GM12878 (cell line): ENCODE results near the gene EIF2B5. TPM values are rescaled to one million over a fixed set of nuclear protein-coding genes. Genes with fewer than 3 reads are reported as not detected.

Source experiments
- ATAC-seq: fragments of 200-7000 bp; cut with Tn5 transposase; 3 replicates; pipeline ENCODE4 v1.9.1; 2020; ENCODE audit warnings: mild to moderate bottlenecking, moderate library complexity
- BruUV-seq: library from RNA; stranded (reverse); fragments of 400-500 nt; replicated peaks from 2 replicates; lab custom pipeline; 2021; lab: Mats Ljungman, UMichigan
- CTCF ChIA-PET: fragments of 300-600 bp; sonication (Branson Sonifier 250); formaldehyde crosslinking; extraction: SDS; loops from one replicate; lab custom pipeline; 2021; ENCODE audit warnings: inconsistent platforms; lab: Yijun Ruan, JAX
- POLR2A ChIA-PET: fragments of 350-600 bp; formaldehyde crosslinking; extraction: SDS; loops from one replicate; lab custom pipeline; 2021; ENCODE audit warnings: inconsistent platforms; lab: Charles Lee
- RAD21 ChIA-PET: fragments of 300-600 bp; sonication (Branson Sonifier 250); formaldehyde crosslinking; loops from one replicate; lab custom pipeline; 2023; ENCODE audit warnings: antibody characterized with exemption; ENCODE audit not compliant: unreplicated experiment; lab: Charles Lee
- SMC1A ChIA-PET: fragments of 300-600 bp; sonication (Branson Sonifier 250); formaldehyde crosslinking; loops from one replicate; lab custom pipeline; 2023; ENCODE audit not compliant: unreplicated experiment, uncharacterized antibody; lab: Charles Lee
- DNase-seq: peaks from one replicate; pipeline ENCODE4 v3.0.0-alpha.2; 2011; ENCODE audit warnings: low read depth, low spot score
- FAIRE-seq: peaks from 3 replicates; lab custom pipeline; 2011; peaks lifted over from hg19 to GRCh38; lab: Jason Lieb, UNC
- H2AFZ ChIP-seq: 2 replicates; pipeline ENCODE4 v1.6.0; 2011; ENCODE audit warnings: low read depth, low read length, control low read depth; ENCODE audit not compliant: control insufficient read depth
- H3K27ac ChIP-seq: 2 replicates; pipeline ENCODE4 v1.5.1; 2011; ENCODE audit warnings: control low read depth; ENCODE audit not compliant: control insufficient read depth, insufficient read depth
- H3K27me3 ChIP-seq, 2 experiments: replicated peaks in 1 of 2; 2 replicates each; pipeline versions ENCODE4 v1.6.0 to v1.6.1; 2011; ENCODE audit warnings: low read length in 1 of 2; ENCODE audit not compliant: control insufficient read depth in 2 of 2, insufficient read depth in 2 of 2
- H3K36me3 ChIP-seq, 2 experiments: 2 replicates each; pipeline ENCODE4 v1.5.1; 2011; ENCODE audit warnings: low read length in 1 of 2; ENCODE audit not compliant: control insufficient read depth in 2 of 2, insufficient read depth in 2 of 2
- H3K4me1 ChIP-seq: 2 replicates; pipeline ENCODE4 v1.6.1; 2011; ENCODE audit warnings: mild to moderate bottlenecking, low read length, moderate library complexity, mixed read lengths; ENCODE audit not compliant: control insufficient read depth, insufficient read depth
- H3K4me2 ChIP-seq: 2 replicates; pipeline ENCODE4 v1.6.0; 2011; ENCODE audit warnings: control low read depth; ENCODE audit not compliant: control insufficient read depth, insufficient read depth
- H3K4me3 ChIP-seq: fragments of 200-600 bp; sonication (generic); 2 replicates; pipeline ENCODE4 v1.5.1; 2016
- H3K79me2 ChIP-seq: 2 replicates; pipeline ENCODE4 v1.6.0; 2011; ENCODE audit warnings: low read length; ENCODE audit not compliant: control insufficient read depth, insufficient read depth
- H3K9ac ChIP-seq: 2 replicates; pipeline ENCODE4 v1.8.0; 2011; ENCODE audit warnings: low read length, control low read depth, mixed read lengths; ENCODE audit not compliant: control insufficient read depth, insufficient read depth
- H3K9me3 ChIP-seq: replicated peaks from 3 replicates; pipeline ENCODE4 v1.5.1; 2011; ENCODE audit warnings: mild to moderate bottlenecking, low read length; ENCODE audit not compliant: control insufficient read depth, insufficient read depth
- H4K20me1 ChIP-seq: 2 replicates; pipeline ENCODE4 v1.6.0; 2011; ENCODE audit not compliant: control insufficient read depth, insufficient read depth
- CREM ChIP-seq: IDR thresholded peaks from 2 replicates; pipeline ENCODE4 v1.6.1; 2014; ENCODE audit warnings: antibody characterized with exemption, low read depth
- FOXK2 ChIP-seq: fragments of 450-650 bp; IDR thresholded peaks from 2 replicates; pipeline ENCODE4 v1.6.1; 2017; ENCODE audit warnings: mild to moderate bottlenecking, moderate library complexity
- IRF4 ChIP-seq: IDR thresholded peaks from 2 replicates; pipeline ENCODE4 v1.6.1; 2011; ENCODE audit warnings: low read depth, low read length
- NRF1 ChIP-seq: conservative IDR thresholded peaks from 2 replicates; pipeline ENCODE4 v1.6.1; 2011; ENCODE audit warnings: mild to moderate bottlenecking, low read depth, low read length, improper control_type of control experiment
- WGBS: methylation state at CpG from one replicate; pipeline ENCODE4 v1.1.6; 2016; ENCODE audit warnings: low lambda C conversion rate; ENCODE audit not compliant: insufficient replicate concordance, insufficient coverage; ENCODE audit errors: missing lambda C conversion rate; 5-methylcytosine and 5-hydroxymethylcytosine counted together
- in situ Hi-C: fragments of 300-500 bp; cut with MboI; formaldehyde crosslinking; loops from 9 replicates; pipeline ENCODE4 v1.14.3; 2018; ENCODE audit warnings: mixed read lengths
- intact Hi-C: fragments of 100-400 bp; cut with micrococcal nuclease; formaldehyde crosslinking; loops from one replicate; pipeline ENCODE4 v1.14.2; 2022; ENCODE audit not compliant: unreplicated experiment
- polyA plus RNA-seq, 11 experiments: library from polyadenylated mRNA; depleted of rRNA in 4 of 11; unstranded in 6 of 11; stranded (reverse) in 5 of 11; fragments of >200 nt; fragmentation: Nextera tagmentation in 4 of 11; fragmentation: Illumina TruSeq in 1 of 11; extraction: Ambion mirVana in 4 of 11; extraction: Trizol in 1 of 11; gene quantifications; 1 replicate in 1 of 11; 2 replicates in 10 of 11; pipeline versions ENCODE4 v1.2.1 to v1.2.3, GENCODE V29; 2011 to 2016; ENCODE audit warnings: inconsistent platforms in 2 of 11, missing spikeins in 2 of 11, low read depth in 1 of 11
- total RNA-seq, 4 experiments: library from RNA; depleted of rRNA in 3 of 4; stranded (reverse); fragments of >200 nt in 3 of 4; fragmentation: Illumina TruSeq in 1 of 4; extraction: Trizol in 1 of 4; gene quantifications; 2 replicates each; pipeline versions ENCODE4 v1.2.1 to v1.2.3, GENCODE V29; 2013 to 2021
- TF ChIP-seq, protein P1 (sequence below): fragments of 150-350 bp; IDR thresholded peaks from 2 replicates; pipeline ENCODE4 v1.6.1; 2016; ENCODE audit warnings: low read depth, low read length
- TF ChIP-seq, protein P2 (sequence below): IDR thresholded peaks from 2 replicates; pipeline ENCODE4 v1.6.1; 2012; ENCODE audit warnings: mild to moderate bottlenecking, low read depth, low read length

The EIF2B5 gene
- total and polyA plus RNA-seq, 10 of the 15 experiments (the other 5 are each of a cell fraction or from before 2014, with no cell fraction given): 13.7 to 82.7 (median 52.2) TPM

DNA sequence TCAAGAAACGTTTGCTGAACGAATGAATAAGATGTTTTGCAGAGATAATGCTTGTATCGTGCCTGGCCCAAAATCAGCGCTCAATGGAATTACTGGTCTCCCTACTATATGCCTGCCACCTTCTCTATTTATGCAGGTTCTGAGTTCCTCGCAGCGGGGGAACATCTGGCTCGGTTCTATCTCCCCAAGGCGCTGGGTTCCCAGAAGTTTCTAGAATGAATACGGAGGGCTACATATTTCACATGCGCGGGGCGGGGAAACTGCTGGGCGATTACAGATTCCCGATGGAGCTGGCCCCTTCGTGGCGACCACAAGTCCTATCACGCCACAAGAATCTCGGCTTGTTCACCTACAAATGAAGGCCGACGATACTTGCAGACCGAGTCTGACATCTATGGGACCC, 411 bp upstream of the EIF2B5 start (continued):
- TF ChIP-seq, protein P1, sequence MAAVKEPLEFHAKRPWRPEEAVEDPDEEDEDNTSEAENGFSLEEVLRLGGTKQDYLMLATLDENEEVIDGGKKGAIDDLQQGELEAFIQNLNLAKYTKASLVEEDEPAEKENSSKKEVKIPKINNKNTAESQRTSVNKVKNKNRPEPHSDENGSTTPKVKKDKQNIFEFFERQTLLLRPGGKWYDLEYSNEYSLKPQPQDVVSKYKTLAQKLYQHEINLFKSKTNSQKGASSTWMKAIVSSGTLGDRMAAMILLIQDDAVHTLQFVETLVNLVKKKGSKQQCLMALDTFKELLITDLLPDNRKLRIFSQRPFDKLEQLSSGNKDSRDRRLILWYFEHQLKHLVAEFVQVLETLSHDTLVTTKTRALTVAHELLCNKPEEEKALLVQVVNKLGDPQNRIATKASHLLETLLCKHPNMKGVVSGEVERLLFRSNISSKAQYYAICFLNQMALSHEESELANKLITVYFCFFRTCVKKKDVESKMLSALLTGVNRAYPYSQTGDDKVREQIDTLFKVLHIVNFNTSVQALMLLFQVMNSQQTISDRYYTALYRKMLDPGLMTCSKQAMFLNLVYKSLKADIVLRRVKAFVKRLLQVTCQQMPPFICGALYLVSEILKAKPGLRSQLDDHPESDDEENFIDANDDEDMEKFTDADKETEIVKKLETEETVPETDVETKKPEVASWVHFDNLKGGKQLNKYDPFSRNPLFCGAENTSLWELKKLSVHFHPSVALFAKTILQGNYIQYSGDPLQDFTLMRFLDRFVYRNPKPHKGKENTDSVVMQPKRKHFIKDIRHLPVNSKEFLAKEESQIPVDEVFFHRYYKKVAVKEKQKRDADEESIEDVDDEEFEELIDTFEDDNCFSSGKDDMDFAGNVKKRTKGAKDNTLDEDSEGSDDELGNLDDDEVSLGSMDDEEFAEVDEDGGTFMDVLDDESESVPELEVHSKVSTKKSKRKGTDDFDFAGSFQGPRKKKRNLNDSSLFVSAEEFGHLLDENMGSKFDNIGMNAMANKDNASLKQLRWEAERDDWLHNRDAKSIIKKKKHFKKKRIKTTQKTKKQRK: no peak
- TF ChIP-seq IRF4 (no peak), CREM (no peak)

DNA sequence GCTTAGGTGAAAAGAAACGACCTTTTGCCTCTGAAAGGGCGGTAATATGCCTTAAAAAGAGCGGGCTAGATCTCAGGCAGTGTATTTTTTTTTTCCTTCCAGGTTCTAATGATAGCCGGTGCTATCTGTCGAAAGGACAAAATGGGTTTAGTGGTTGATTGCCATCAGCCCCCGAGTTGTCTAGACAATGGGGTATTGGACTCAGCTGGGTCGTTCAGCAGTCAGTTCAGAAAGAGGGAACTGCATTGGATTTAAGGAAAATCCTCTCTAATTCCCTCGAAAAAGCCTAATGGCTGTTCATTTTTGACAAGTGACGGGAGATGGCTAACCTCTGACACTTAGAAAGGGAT, 728 bp downstream of the EIF2B5 start:
- Histone ChIP-seq H3K79me2 (peaks cover 45% of the 10 kb centered on the region), H3K36me3 (peaks cover 0 to 4% of the 10 kb centered on the region in 2 experiments; a peak in 3 of 4 replicates), H3K27ac (peak overlapping the region; percentile 84), H3K4me3 (peak overlapping the region; percentile 95), H4K20me1 (no peaks in the 10 kb centered on the region), H3K4me1 (peaks cover 4% of the 10 kb centered on the region; the same call in 1 of the 2 replicates), H3K4me2 (peak overlapping the region; percentile 91), H3K9me3 (no peaks in the 10 kb centered on the region), H2AFZ (peak overlapping the region; percentile 98), H3K27me3 (no peaks in the 10 kb centered on the region), H3K9ac (peak overlapping the region; percentile 94)
- POLR2A ChIA-PET: no interaction called here
- WGBS: 0% methylated on average over 9 of the region's 9 CpGs
- BruUV-seq: no TSS peak
- CTCF ChIA-PET: interaction anchor here (1.5 kb wide), 1 partner anchor 240 kb away, joined by 3 read pairs; no protein-coding TSS in a partner anchor
- ATAC-seq: peak; percentile 4; the same call in 1 of the 3 replicates
- SMC1A ChIA-PET: interaction anchor here (1.4 kb wide), 1 partner anchor 9 kb away, joined by 5 read pairs; no protein-coding TSS in a partner anchor
- FAIRE-seq: no peak
- RAD21 ChIA-PET: interaction anchor here (1.4 to 2.6 kb wide), 2 partner anchors 20 to 92 kb away, joined by 3 to 10 read pairs; partner anchors contain the start of gene DVL3
- intact Hi-C loops: loop anchor here (1.0 to 10.0 kb wide), 4 partner anchors 38 to 241 kb away; partner anchors contain the start of genes ABCF3, ALG3, AP2M1 and EEF1AKMT4
- DNase-seq: no peak
- in situ Hi-C loops: no loop called here
- no peak for TF ChIP-seq NRF1
- TF ChIP-seq FOXK2: no peak
- TF ChIP-seq, protein P2, sequence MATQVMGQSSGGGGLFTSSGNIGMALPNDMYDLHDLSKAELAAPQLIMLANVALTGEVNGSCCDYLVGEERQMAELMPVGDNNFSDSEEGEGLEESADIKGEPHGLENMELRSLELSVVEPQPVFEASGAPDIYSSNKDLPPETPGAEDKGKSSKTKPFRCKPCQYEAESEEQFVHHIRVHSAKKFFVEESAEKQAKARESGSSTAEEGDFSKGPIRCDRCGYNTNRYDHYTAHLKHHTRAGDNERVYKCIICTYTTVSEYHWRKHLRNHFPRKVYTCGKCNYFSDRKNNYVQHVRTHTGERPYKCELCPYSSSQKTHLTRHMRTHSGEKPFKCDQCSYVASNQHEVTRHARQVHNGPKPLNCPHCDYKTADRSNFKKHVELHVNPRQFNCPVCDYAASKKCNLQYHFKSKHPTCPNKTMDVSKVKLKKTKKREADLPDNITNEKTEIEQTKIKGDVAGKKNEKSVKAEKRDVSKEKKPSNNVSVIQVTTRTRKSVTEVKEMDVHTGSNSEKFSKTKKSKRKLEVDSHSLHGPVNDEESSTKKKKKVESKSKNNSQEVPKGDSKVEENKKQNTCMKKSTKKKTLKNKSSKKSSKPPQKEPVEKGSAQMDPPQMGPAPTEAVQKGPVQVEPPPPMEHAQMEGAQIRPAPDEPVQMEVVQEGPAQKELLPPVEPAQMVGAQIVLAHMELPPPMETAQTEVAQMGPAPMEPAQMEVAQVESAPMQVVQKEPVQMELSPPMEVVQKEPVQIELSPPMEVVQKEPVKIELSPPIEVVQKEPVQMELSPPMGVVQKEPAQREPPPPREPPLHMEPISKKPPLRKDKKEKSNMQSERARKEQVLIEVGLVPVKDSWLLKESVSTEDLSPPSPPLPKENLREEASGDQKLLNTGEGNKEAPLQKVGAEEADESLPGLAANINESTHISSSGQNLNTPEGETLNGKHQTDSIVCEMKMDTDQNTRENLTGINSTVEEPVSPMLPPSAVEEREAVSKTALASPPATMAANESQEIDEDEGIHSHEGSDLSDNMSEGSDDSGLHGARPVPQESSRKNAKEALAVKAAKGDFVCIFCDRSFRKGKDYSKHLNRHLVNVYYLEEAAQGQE: no peak
- TF ChIP-seq, protein P1: no peak
